NCI-H226 (cell line): ENCODE data around the gene PAK4.
"Not testable (repeated sequence)": the region's sequence is repeated elsewhere in the genome, so short reads cannot be mapped to it uniquely, and the experiment has no call there.

Experiments used
- DNase-seq: peaks from one replicate; pipeline ENCODE4 v3.0.0-alpha.2; 2015

Gene PAK4

DNA sequence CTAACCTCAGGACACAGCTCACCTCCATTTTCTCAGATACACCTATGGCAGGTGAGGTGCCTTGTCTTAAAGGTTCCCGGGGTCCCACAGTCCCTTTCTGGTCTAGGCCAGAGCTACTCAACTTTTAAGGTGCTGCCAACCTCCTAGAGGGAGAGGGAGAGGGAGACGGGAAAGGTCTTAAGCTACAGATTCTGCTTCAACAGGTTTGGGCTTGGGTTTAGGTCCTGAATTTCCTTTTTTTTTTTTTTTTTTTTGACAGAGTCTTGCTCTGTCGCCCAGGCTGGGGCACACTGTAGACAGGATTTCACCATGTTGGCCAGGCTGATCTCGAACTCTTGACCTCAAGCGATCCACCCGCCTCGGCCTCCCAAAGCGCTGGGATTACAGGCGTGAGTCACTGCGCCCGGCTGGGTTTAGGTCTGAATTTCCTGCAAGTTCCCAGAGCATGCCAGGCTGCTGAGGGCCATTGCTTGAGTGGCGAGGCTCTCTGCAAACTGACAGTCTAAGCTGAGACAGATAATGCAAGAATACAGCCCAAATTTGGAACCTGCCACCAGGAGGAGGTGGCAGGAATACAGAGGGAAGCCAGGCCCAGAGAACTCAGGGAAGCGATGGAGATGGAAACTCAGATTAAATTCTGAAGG lies 86.3 kb downstream of the PAK4 start:
- DNase-seq: no peak

DNA sequence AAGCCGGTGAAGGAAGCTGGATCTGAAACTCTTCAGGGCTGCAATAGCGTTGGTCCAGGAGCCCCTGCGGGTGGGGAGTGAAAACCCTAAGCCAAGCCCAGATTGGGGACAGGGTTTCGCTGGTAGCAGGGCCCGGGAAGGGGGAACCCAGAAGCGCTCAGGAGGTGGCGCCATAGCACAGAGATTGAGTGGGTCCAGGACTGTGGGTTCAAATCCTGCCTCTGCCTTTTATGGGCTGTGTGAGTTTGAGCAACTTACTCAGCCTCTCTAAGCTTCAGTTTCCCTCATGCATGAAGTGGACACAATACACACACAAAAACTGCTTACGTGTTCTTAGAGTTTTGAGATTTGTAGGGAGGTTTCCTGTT lies 86.8 kb downstream of the PAK4 start:
- no peak for DNase-seq

DNA sequence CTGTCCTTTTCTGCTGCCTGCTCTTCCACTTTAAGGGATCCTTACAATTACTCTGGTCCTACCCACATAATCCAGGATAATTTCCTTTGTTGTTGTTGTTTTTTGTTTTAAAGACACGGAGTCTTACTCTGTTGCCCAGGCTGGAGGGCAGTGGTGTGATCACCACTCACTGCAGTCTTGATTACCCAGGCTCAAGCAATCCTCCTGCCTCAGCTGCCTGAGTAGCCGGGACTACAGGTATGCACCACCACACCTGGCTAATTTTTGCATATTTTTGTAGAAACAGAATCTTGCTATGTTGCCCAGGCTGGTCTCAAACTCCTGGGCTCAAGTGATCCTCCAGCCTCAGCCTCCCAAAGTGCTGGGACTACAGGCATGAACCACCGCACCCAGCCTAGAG lies 89.7 kb downstream of the PAK4 start:
- DNase-seq: not testable (repeated sequence)

DNA sequence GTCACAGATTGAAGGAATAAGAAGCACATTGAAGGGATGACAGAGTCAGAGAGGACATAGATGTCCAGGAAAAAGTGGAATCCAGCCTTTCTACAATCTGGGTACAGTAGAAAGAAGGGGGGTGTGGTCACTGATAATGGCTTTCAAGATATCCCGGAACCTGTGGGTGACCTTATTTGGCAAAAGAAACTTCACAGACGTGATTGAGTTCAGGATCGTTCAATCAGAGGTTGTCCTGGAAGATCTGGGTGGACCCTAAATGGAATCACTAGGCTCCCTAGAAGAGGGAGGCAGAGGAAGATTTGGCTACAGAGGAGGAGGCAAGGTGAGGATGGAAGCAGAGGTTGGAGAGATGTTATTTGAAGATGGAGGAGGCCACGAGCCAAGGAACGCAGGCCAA lies 91.5 kb downstream of the PAK4 start:
- no peak for DNase-seq

DNA sequence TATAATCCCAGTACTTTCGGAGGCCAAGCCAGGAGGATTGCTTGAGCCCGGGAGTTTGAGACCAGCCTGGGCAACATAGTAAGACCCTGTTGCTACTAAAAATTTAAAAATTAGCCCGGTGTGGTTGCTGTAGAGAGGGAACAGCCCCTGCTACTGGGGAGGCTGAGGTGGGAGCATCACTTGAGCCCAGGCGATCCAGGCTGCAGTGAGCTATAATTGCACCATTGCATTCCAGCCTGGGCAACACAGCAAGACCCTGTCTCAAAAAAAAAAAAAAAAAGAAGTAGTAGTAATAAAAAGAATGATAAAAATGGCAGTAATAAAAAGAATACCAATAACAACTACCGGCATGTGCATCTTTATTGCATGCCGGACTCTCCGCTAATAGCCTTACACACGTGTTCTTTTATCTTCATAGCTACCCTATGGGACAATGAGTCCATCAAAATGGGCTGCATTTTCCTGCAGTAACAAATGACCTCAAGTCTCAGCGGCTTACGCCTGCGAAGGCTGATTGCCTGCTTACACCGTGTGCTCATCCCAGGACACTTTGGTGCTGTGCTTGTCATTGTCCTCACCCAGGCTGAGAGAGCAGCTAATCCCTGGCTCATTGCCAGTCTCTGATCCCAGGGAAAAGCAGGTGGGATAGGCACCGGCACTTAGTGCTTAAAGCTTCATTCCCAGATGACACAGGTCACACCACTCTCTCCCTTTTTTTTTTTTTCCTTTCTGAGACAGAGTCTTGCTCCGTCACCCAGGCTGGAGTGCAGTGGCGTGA lies 92.8 kb downstream of the PAK4 start:
- no peak for DNase-seq

DNA sequence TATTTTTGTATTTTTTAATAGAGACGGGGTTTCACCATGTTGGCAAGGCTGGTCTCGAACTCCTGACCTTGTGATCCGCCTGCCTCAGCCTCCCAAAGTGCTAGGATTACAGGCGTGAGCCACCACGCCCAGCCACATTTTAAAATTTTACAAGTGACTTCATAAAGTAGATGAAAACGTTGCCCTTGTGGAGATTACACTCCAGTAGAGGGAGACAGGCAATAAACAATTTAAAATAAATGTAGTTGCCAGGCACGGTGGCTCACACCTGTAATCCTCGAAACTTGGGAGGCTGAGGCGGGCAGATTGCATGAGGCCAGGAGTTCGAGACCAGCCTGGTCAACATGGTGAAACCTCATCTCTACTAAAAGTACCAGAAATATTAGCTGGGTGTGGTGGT lies 93.5 kb downstream of the PAK4 start:
- not testable (repeated sequence) for DNase-seq

DNA sequence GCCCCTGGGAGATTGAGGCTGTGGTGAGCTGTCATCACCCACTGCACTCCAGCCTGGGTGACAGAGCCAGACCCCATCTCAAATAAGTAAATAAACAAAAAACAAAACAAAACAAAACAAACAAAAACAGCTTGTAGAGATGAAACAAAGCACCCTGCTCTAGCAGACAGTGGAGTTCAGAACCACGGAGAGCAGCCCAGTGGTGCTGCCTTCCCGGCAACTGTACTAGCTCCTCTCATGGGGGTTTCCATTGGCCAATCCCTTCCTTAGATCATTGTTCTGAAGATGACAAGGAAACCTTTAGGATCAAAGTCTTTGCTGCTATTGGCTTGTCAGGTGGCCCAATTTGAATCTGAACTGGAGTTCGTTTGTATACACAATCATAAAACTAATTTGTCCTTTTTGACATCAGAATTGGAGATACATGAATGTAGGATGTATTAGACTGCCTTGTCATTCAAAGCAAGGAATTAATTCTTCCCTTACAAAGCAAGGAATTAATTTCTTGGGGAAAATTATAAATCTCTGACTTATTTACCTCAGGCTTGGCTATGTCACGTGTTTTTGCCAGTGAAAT lies 98.2 kb downstream of the PAK4 start:
- DNase-seq: peak; percentile 33

DNA sequence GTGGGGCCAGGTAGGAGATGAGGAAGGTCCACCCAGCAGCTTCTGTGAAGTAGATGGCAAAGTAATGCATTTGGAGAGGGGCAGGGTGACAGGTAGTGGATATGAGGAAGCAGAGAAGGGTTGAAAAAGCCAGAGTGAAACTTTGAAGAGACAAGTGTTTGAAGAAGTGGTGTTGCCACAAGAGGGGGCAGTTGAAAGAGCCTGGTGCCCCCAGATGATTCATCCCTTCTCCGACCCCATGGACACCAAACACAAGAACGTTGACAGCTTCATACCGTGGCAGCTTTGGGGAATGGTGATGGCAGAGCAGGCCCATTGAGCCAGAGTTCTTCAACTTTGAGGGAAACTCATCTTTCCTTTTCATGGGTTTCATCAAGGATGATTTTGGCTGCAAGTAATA lies 99.3 kb downstream of the PAK4 start:
- DNase-seq: no peak
